Retinal pigment epithelial cell (primary cell): ENCODE data around the gene C19orf73.

ENCODE experiments used
- DNase-seq: peaks from one replicate; pipeline ENCODE4 v3.0.0-alpha.2; 2010; ENCODE audit warnings: low read depth
- H3K4me3 ChIP-seq: 2 replicates; pipeline ENCODE4 v1.5.1; 2011; ENCODE audit warnings: mild to moderate bottlenecking, low read length, control low read depth, moderate library complexity
- CTCF ChIP-seq: conservative IDR thresholded peaks from 2 replicates; pipeline ENCODE4 v1.5.1; 2011; ENCODE audit warnings: low read depth, low read length, control low read depth, inconsistent platforms

The C19orf73 gene

GRCh38 chr19:49135686-49136085 is 16.7 kb upstream of the C19orf73 start:
- H3K4me3 ChIP-seq = no peak overlapping the region
- TF ChIP-seq CTCF = no peak
- no peak for DNase-seq

- TF ChIP-seq CTCF = peak; percentile 16
- no peak for DNase-seq
- H3K4me3 ChIP-seq = peak overlapping the region; percentile 27
Measured at GRCh38 chr19:49133621-49134454, 14.9 kb upstream of the C19orf73 start.

- no peak for DNase-seq
- H3K4me3 ChIP-seq = peak overlapping the region; percentile 13
- no peak for TF ChIP-seq CTCF
Measured at GRCh38 chr19:49132974-49133609, 14.1 kb upstream of the C19orf73 start.

DNA sequence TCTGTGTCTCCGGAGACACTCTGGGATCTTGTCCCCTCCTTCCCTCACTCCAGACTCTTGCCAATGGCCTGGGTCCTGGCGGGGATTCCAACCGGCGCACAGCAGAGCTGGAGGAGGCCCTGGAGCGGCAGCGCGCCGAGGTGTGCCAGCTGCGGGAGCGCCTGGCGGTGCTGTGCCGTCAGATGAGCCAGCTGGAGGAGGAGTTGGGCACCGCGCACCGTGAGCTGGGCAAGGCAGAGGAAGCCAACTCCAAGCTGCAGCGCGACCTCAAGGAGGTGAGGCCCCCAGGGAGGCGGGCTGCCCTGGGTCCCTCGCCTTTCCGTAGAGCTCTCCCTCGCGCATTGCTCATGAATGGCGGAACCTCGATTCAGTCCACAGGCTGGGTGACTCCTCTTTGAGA is 11.4 kb upstream of the C19orf73 start:
- no peak for DNase-seq
- TF ChIP-seq CTCF = no peak
- no peak overlapping the region for H3K4me3 ChIP-seq

DNA sequence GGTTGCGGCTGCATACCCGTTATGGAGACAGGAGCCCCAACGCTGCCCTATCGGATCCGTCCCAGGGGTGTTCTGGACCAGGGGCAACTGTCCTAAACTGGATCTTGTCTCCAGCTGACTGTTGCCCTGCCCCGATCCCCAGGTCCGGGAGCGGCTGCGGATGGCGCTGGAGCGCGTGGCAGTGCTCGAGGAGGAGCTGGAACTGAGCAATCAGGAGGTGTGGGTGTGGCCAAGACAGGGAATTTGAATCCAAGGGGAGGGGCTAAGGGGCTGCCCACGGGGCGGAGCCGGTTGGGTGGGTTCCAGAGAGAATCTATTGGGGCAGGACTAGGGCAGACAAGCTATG is 10.3 kb upstream of the C19orf73 start:
- no peak overlapping the region for H3K4me3 ChIP-seq
- TF ChIP-seq CTCF = no peak
- no peak for DNase-seq

DNA sequence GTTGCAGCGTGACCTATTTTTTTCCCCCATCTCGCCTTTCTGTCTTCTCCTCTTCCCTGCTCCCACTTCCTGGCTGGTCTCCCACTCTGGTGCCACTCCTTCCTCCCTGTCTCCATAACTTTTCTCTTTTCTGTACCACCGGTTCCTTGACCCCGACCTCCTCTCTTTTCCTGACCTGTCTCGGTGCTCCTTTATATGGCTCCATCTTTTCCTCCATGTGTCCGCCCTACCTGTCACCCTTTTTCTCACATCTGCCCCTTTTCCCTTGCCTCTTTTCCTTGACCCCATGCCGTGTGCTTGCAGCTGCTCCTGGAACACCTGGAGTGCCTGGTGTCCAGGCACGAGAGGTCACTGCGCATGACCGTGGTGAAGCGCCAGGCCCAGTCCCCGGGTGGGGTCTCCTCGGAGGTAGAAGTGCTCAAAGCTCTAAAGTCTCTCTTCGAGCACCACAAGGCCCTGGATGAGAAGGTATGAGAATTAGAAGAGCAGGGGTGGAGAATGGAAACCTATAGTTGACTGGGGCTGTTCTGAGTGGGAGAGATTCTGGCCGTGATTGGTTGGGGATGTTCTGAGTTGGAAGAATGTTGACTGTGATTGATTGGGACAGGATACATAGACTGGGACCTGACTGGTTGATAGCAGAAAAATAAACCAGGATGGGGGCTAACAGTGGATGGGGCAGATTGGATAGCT is 9.7 kb upstream of the C19orf73 start:
- no peak for TF ChIP-seq CTCF
- no peak for DNase-seq
- peak overlapping the region; percentile 37 for H3K4me3 ChIP-seq
